ENCODE results near the gene SMARCC2.
"Not testable (repeated sequence)": the region's sequence is repeated elsewhere in the genome, so short reads cannot be mapped to it uniquely, and the experiment has no call there.

Gene SMARCC2

DNA sequence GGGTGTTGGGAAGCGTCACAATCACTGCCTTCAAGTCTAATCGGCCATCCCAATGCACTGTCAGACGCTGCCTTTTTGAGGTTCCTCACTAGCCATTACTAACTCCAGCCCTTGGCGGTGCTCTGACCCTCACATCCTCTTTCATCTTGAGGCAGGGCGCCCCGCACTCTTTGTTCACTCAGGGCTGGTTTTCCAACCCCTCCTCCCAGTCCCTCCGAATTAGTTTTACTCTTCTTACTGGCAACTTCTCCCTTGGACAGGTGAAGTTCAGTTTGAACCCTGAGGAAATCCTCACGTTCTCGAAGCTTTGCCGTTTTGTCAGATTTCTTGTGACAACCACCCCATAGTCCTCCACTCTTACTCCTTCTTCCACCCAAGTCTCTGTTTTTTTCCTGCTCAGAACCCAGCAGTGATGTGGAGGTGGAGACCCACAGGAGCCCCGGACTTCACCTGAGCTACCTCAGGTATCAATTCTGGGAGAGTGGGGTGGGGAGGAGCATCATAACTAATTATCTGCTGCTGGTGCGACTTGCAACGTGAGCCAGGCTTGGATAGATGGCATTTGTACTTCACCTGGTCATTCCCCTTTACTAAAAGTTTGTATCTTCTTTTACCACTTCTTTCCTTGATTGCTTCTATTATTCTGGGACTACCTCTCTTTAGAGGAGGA is 70.5 kb downstream of the SMARCC2 start:
- FAIRE-seq, result no peak

DNA sequence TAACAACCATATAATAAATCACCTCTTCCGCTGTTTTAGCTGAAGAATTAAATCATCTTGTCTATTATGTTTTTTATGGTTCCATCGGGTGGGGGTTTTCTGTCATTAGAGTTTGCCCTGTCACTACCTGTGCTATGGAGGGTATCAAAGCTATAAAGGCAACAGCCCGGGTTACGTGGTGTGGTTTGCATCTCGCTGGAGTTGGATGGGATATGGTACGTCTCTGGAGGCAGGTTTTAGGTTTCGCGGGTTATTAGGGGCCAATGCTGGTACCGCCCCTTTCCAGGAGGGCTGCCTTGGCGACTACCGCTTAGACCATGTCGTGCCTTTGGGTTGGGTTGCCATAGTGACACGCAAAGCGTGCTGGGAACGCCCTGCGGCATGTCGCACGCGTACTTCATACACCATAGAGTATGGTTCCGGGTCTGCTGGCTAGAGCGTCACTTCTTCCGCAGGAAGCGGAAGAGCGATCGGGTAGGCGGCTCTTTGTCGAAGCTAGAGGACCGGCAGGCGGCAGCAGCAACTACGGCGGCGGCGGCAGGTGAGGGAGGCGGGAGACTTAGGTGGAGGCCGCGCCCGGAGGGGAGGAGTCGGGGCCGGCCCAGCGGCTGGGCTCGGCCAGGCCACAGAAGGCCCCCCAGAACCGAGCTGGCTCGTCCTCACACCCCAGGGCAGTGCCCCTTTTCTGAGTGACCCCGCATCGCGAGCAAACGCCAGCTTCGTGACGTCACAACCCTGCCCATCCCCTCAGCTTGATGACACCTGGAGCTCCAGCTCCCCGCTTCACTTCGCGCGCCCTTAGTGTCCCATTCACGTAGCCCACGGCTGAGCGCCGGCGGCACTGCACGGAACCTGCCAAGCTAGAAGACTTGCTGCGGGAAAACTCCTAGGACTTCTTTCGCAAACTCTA is 71.2 kb downstream of the SMARCC2 start, which contains the start of gene ZC3H10:
ZC3H10 (plus strand) TSS at position 489 of the 910 bp plus-strand sequence. CDS start 2,297 bp downstream, outside the sequence.
- FAIRE-seq, result peak; percentile 86

DNA sequence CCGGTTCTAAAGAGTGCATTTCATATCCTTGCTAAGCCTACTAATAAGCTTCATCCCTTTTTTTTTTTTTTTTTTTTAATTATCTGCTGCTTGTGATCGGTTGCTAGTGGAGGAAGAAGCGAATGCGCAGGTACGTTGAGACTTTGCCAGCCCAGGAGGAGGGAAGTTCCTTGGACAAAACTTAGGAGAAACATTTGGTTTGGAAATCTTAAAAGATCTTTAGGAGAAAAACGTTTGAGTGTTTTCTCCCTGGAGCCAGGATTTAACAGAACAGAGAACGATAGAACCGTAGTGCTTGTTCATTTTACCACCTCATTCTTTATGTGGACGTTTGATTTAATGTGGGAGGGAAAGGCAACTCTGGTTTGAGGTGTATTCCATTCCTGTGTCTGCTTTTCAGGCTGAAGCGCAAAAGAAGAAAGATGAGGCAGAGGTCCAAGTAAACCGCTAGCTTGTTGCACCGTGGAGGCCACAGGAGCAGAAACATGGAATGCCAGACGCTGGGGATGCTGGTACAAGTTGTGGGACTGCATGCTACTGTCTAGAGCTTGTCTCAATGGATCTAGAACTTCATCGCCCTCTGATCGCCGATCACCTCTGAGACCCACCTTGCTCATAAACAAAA is 72.1 kb downstream of the SMARCC2 start:
- not testable (repeated sequence) for FAIRE-seq

DNA sequence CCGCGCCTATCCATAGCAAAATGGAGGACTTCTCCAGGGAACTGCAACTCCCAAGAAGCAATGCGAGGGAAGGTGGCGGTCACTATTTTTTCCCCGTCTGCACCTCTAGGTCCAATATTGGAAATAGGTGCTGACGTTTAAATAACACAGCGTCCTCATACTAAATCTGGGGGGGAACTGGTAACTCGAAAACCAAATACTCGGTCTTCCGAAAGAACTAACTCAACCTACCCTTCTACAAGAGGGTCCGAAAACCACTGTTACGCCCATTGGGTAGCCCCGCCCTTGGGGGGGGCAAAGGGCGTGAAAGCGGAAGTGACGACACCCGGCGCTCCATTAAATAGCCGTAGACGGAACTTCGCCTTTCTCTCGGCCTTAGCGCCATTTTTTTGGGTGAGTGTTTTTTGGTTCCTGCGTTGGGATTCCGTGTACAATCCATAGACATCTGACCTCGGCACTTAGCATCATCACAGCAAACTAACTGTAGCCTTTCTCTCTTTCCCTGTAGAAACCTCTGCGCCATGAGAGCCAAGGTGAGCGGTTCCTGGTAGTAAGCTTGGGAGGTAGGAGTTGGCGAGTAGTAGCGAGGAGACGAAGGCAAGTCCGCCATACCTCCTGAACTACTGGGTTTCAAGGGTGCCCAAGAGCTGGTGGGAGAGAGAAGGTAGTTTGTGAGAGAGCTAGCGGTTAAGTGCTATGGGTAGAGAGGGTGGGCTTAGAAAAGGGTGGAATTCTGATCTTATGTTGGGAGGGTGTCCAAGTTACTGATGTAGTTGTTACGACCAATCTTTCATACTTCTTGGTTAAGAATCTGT is 72.8 kb downstream of the SMARCC2 start, which contains the start of gene RPL41:
RPL41 (plus strand) TSS at position 367 of the 815 bp plus-strand sequence.
- FAIRE-seq, result no peak

DNA sequence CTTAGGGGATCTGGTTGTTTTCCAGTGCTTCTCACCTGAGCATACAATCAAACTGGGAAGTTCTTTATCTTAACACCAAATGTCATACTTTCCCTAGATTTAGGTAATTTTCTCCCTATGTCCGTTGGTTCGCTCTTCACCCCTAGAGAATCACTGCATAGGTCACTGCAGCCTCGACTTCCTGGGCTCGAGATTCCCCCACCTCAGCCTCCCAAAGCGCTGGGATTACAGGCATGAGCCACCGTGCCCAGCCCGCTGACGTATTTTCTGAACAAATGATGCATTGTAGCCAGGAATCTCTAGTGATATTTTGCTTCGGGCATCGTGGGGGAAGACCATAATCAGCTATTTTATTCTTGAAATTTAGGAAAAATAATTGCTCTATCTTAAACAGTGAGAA is 74.0 kb downstream of the SMARCC2 start:
- FAIRE-seq, result no peak

DNA sequence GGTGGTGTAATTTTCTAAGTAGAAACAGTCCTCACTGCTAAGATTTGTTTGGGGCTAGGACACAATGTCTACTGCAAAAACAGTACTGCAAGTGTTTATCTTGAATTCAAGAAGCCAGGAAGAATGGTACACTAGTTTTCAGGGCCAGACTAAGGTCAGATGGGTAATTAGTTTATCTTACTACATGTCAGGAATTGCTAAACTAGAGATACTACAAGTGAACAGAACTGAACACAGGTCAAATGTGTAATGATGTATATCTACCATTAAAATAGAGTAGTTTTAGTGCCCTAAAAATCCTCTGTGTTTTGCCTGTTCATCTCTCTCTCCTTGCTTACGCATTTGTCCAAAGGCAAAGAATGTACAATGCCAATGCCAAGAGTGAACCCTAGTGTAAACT is 75.2 kb downstream of the SMARCC2 start:
- FAIRE-seq, result no peak

Measured in islet of Langerhans (tissue), 1 donor.